Measurements from ENCODE around the gene IL26.
"Not testable (repeated sequence)": the region's sequence is repeated elsewhere in the genome, so short reads cannot be mapped to it uniquely, and the experiment has no call there.

Gene IL26

DNA sequence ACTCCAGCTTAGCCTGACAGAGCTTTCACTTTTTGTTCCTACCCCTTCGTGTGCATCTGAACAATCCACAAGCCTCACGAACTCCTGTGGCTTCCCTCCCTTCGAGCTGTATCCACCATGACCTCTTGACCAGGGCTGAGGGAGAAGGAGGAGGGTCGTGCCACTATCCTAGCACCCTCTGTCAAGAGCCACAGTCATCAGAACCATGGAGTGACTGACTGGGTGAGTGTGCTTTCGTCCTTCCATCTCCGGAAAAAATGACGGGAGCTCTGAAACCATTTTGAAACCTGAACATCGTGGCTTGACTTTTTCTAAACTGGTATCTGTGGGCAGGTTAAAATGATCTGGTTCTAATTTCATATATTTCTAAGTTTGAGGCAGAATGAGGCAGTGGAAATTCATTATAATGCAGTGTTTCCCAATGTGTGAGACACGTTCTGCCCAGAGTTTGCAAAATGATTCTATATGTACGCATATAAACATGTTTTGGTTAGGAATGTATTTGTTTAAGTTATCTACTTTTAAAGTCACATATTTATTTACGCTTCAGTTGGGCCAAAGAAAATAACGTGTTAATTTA, 27.0 kb downstream of the IL26 start:
- DNase-seq (ENCODE audit: low read depth): no peak

DNA sequence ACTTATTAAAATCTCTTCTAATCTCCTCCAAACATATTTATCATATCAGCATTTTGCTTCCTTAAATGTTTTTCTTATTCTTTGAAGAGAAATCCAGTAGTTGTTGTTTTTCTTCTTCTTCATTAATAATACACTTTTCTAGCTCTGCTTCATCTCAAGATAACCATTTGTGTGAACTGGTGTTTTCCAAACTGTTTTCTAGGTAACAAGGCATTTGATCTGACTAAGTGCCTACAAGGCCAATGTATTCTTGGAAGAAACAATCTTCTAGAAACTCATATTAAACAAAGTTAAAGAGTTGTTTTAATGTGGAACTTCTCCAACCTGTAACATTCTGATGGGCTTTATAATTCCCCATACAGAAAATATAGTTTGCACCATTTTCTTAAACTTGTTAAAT, 35.3 kb downstream of the IL26 start:
- DNase-seq (ENCODE audit: low read depth): no peak

DNA sequence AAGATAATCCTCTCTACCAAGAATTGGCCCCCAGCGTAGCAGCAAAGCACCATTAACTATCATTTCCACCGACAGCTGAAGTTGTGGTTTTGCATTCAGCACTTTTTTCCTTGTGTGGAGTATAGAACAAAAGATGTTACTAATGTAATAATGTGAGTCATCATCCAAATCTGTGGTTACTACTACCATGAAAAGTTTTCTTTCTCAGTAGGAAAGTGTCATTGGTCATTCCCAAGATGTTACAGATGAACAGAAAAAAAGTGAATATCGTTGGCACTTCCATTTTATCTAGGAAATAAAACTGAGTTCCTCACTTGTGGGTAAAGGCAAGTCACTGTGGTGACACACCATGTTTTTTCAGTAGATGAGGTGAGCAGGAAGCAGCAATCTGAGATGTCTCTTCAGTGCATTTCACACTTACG, 35.8 kb downstream of the IL26 start:
- DNase-seq (ENCODE audit: low read depth): peak; percentile 36

DNA sequence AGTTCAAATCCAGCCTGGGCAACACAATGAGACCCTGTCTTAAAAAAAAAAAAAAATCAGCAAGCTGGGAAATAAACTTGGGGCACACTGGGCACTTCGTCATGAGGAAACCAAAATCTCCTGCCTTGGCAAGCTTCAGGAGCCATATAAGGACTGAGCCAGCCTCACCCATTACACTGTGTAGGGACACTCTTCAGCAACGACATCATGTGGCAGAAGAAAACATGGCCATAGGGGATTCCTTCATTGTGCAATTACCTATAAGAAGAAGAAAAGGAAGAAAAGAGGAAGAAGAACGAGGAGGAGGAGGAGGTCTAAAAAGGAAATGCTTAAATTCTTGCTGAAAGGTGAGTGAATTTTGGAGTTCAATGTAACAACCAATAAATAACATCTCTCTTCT, 40.0 kb downstream of the IL26 start:
- no peak for DNase-seq (ENCODE audit: low read depth)

DNA sequence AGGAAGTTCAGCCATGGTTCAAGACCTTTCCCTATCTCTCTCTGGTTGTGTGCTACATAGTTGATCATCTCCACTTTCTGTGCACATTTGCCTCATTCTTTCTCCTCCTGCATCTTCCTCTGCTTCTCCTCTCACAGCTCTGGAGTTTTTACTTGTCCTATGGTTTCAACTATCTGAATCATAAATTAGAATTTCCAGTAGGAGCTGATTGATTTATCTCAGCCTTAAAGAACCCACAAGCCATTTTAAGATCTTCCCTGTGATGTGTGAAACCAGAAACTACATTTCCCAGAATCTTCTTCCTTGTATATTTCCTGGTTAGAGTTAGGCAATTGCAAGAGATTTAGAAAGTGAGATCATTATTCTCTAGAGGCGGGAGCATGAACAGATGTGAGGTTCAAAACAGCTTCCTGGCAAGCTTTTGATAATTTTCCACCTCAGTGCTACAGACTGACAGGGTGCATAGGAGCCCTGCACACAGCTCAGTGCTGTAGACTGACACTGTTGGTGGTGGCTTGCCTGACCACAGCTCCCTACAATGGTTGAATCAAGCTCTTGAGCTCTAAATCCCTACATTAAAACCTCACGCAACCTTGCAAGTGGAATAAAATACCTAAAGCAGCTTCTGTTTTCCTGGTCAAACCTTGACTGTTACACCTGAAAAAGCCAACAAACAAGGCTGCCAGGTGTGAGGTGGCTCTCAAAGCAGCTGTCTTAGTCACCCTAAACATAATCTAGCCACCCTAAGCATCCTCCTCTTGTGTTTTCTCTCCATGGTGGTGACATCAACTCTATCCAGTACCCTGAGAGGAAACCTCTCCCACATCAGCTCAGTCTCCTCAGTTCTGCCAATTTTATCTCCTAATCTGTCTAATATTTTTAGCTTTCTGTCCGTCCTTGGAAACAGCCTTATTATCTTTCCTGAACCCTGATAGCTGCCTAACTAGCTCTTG, 44.5 kb downstream of the IL26 start:
- peak; percentile 13 for DNase-seq (ENCODE audit: low read depth)

DNA sequence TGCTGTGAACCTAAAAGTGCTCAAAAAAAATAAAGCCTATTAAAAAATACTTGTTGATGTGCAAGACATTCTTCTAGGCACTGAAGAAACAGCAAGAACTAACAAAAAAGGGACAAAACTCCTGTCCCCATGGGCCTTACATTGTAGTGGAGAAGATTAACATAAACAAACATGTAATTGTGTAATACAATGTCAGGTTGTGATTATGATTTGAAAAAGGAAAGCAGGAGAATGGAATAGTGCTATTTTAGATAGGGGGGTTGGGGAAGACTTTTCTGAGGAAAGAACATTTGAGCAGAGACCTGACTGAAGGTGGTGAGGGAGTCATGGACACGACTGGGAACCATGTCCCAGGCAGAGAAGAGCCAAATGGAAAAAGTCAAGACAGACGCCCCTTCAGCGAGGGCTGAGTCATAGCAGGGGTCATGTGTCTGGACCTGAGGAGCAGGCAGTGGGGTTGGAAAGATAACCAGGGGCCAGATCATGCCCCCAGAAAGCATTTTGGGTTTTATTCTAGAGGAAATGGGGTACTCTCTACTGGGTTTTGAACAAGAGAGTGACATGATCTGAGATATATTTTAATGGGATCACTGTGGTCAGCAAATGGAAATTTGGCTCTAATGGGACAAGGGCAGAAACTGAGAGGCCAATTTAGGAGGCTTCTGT, 46.7 kb downstream of the IL26 start:
- no peak for DNase-seq (ENCODE audit: low read depth)

DNA sequence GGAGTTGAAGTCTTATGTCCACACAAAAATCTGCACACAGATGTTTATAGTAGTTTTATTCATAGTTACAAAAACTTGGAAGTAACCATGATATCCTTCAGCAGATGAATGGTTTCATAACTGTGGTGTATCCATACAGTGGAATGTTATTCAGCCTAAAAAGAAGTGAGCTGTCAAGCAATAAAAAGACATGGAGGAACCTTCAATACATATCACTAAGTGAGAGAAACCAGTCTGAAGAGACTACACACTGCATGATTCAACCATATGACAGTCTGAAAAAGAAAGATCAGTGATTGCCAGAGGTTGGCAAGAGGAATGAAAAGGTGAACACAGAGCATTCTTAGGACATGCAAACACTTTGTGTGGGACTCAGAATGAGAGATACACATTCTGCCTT, 47.4 kb downstream of the IL26 start:
- no peak for DNase-seq (ENCODE audit: low read depth)

DNA sequence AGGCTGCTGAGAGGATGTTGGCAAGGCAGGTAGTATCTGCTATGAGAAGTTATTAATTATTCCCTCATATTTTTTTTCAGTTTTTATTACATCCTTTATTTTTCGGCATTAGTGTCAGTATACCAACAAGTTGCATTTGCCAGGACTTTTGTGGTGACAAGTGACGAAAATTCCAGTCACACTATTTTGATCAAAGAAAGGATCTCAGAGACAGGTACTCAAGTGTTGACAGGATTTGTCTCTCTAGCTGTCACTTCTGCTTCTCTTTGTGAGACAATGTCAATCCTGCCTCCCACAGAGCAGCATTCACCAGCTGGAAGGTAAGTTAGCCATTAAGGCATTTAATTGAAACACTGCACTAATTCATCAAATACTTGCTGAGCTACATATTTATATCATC, 48.0 kb downstream of the IL26 start:
- DNase-seq (ENCODE audit: low read depth): no peak

DNA sequence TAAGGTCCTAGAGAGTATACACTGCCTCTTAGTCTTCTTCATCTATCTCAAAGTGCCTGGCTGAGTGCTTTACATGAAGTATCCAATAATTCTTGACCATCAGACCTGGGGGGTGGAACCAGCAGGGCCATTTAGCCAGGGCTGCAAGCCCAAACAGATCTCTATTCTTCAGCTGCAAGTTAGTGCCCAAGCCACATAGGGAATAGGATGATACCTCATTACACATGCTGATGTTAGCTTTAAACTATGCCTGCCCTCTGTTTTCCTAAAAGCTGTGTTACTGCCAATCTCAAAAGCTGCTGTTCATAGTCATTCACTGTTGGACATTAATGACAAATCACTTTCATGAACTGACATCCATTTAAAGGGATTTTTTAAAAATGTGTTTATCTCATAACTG, 49.4 kb downstream of the IL26 start:
- DNase-seq (ENCODE audit: low read depth): no peak

DNA sequence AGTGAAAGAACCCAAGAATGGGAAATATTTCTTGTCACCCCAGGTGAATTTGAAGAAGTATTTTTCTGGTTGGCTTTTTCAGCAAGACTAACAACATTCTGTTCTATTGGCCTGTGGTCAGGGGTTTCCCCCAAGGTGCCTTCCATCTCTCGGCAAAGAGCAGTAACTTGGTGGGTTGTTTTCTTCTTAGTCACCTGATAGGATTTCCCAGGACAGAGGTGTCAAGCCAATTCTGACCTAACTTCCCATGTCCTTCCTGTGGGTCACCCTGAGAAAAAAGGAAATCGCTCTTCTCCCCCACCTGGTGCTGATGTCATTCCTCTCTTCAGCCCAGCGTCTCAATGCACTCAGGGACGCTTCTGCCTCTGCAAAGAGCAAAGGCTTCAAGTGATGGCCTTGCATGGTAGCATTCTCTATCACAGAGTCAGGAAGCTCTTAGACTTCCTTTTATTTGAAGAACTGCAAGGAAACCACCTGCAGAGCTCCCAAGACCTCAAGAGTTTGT, 50.0 kb downstream of the IL26 start:
- no peak for DNase-seq (ENCODE audit: low read depth)

DNA sequence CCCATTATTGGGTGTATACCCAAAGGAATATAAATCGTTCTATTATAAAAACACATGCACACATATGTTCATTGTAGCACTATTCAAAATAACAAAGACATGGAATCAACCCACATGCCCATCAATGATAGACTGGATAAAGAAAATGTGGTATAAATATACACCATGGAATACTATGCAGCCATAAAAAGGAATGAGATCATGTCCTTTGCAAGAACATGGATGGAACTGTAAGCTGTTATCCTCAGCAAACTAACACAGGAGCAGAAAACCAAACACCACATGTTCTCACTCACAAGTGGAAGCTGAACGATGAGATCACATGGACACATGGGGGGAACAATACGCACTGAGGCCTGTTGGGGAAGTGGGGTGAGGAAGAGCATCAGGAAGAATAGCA, 50.8 kb downstream of the IL26 start:
- DNase-seq (ENCODE audit: low read depth): not testable (repeated sequence)

DNA sequence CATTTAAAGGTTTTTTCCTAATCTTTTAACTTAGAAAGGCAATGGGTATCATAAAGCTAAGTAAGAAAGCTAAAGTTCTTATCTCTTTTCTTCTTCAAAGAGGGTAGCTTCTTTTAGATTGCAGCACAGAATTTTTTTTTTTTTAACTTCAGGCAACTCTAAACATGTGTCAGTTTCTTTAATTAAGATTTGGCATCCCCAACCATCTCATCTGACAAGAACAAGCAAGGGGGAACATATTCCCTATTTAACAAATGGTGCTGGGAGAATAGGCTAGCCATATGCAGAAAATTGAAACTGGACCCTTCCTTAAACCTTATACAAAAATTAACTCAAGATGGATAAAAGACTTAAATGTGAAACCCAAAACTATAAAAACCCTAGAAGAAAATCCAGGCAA, 51.8 kb downstream of the IL26 start:
- no peak for DNase-seq (ENCODE audit: low read depth)

DNA sequence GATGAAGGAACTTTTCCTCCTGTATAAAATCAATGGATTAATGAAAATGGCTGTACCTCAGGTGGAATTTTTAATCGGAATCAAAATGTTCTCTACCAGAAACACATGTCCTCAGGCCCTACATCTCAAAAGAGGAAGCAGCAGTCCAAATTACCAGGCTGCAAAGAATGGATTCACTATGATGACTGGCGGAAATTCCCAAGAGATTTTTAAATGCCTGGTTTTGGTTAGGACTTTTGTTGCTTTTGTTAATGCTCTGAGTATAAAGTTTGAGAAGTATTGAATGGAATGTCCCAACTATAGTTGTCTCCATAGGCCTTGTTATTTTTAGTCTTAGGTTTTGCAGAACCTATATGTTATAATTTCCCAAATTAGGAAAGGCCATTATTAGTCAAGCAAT, 54.9 kb downstream of the IL26 start:
- DNase-seq (ENCODE audit: low read depth): no peak

DNA sequence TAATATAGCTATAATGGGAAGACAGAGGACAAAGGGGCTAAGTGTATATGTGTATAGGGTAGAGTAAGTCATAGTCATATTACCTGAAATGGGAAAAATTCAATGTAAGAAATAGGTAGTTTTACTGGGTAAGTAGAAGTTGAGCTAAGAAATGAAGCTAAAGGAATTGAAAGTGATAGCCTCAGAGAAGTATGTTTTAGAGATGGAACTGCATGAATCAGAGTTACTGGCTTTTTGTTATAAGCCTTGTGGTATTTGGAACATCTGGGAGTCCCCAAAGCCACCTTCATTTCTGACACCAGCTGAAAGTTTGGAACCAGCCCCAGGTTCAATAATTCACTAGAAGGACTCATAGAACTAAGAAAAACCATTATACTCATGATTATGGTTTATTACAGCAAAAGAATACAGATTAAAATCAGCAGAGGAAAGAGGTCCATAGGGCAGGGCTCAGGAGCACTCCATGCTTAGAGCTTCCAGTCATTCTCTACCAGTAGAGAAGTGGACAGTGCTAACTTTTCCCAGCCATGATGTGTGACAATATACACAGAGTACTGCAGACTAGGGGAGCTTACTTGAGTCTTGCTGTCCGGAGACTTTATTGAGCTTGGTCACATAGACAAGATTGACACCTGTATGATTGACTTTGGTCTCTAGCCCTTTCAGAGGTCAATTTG, 56.3 kb downstream of the IL26 start:
- no peak for DNase-seq (ENCODE audit: low read depth)

DNA sequence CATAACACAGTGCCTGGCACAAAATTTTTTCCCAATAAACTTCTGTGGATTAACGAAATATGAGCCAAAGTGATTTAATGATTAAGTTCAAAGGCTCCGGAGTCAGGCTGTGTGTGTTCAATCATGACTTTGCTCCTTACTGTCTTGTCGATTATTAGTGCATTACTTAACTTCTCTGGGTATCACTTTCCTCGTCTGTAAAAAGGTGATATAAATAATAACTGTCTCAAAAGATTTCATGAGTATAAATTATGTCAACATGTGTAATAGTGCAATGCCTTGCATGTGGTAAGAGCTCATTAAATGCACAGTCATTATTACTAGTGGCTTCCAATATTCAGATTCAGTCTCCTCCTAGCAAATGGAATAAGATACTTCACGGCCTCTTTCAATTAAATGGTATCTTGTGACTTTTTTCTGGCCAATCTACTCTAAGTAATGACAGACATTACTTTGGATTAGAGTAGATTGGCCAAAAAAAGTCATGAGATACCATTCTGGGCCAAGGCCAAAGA, 59.2 kb downstream of the IL26 start:
- DNase-seq (ENCODE audit: low read depth): no peak

DNA sequence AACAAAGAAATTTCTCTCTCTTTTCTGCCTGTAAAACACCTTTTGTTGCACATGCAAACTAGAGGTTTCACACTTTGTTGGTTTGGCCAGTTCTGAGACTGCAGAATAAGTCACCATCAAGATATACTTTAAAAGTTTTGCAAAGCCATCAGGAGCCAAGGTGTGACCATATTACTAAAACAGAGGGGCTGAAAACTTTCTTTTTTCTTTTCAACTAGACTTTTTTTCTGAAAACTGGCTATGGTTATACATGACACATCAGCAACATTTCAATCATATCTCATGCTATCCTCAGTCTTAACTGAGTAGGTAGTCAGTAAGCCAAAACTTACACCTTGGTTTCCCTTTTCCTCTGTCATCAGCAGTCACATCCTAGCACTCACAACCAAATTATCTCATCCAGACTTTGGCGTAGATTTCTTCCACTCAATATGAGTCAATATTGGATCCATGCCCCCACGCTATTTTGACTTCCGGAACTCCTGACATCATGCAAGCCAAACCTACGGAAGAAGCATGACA, 62.0 kb downstream of the IL26 start:
- DNase-seq (ENCODE audit: low read depth): no peak

DNA sequence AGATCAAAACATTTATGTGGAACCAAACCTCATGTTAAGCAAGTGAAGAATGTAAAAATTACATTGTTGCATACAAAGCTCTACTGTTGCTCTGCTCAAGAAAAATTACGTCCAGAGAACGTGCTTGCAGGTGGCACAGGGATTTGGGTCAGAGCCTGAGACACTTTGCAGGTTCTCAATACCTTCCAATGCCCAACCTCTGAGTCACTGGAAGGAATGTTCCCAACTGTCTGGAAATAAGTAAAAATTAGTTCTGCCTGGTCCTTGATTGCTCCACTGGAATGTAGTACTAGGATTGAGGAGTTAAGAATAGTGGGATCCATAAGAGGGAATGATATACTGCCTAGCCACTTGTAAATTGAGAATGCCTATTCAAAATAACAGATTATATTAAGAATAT, 63.2 kb downstream of the IL26 start:
- no peak for DNase-seq (ENCODE audit: low read depth)

DNA sequence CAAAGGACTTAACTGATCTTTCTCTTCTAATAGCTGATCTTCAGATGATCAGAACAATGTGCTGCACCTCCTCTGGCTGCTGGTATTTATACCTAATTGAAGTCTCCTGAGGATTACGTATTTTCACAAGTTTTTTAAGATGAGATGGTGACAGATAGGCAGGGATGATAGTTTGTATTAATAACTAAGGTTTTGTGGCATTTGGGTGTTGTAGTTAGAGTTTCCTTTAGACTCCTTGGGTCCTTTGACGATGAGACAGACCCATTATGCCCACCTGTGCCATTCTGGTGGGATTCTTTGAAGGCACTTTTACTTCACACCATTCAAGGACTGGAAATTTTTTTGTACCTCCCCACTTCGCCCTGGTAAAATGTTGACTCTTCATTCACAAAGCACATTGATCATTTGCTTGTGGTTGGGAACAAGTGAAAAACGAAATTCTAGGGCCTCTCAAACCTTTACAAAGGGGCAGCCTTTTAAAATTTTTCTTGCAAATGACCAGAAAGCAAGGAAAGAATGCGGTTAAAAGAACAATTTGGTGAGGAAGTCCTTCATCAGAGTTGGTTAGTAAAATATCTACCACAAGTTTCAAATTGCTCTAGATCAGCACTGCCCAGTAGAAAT, 65.8 kb downstream of the IL26 start, which contains the start of gene IFNG:
IFNG (minus strand) TSS at position 60 of the 624 bp plus-strand sequence. CDS start 125 bp downstream, outside the sequence.
- DNase-seq (ENCODE audit: low read depth): no peak

DNA sequence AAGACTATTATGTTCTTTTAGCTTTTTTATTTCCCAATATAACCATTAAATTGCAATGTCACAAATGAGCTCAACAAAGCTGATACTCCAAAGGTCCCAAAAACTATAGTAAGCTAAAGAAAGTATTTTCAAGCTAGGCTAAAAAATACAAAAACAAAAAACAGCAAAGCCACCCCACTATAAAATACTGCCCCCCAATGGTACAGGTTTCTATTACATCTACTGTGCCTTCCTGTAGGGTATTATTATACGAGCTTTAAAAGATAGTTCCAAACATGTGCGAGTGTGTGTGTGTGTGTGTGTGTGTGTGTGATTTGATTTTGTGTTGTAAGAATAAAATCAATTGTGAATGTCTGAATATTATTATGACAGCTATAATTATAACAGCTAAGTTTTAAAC, 67.2 kb downstream of the IL26 start:
- DNase-seq (ENCODE audit: low read depth): no peak

DNA sequence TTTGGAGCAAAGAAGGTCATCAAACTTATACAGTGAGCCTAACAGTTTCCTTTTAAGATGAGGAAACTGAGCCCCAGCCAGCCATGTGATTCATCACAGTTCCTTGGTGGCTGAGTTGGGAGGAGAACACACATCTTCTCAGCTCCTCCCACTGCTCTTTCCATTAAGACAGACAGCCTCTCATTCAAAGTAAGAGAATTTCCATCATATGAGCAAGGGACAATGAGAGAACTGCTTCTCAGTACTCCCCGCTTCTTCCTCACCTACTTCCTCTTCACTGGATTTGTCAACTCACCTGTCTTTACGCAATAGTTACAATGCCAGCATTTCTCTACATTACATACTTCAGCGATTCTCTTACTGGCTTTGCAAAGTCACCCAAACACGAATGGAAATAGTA, 68.2 kb downstream of the IL26 start:
- no peak for DNase-seq (ENCODE audit: low read depth)

DNA sequence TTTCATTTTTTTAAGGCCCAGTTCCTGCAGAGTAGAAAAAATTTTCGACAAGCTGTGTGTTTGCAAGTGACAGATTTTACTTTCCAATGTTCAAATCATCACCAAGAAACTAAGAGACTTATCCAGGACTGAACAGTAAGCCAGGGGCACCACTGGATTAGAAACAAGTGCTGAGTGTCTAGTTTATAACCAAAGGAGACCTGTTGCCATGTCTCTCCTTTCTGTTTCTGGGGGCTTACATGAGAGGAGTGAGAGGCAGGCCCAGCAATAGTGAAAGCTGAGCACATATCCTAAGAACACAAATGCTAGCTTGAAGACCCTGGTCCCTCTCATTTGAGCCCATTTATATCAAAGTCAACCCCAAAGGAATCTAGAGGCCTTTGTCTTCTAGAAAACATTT, 69.0 kb downstream of the IL26 start:
- DNase-seq (ENCODE audit: low read depth): no peak

All from stromal cell of bone marrow (primary cell).